ENCODE measurements around the gene CEP112.

The CEP112 gene

GRCh38 chr17:66006654-66007053 is 185.3 kb downstream of the CEP112 start:
- no peak for DNase-seq
- H3K27me3 ChIP-seq (ENCODE audit: insufficient read depth, low read depth, severe bottlenecking), result no peaks in the 10 kb centered on the region
- no peak overlapping the region for H3K27ac ChIP-seq
- no peak overlapping the region for H3K4me3 ChIP-seq (ENCODE audit: low read depth, low read length)
- no peaks in the 10 kb centered on the region for H3K9me3 ChIP-seq (ENCODE audit: severe bottlenecking)
- TF ChIP-seq, protein P1, sequence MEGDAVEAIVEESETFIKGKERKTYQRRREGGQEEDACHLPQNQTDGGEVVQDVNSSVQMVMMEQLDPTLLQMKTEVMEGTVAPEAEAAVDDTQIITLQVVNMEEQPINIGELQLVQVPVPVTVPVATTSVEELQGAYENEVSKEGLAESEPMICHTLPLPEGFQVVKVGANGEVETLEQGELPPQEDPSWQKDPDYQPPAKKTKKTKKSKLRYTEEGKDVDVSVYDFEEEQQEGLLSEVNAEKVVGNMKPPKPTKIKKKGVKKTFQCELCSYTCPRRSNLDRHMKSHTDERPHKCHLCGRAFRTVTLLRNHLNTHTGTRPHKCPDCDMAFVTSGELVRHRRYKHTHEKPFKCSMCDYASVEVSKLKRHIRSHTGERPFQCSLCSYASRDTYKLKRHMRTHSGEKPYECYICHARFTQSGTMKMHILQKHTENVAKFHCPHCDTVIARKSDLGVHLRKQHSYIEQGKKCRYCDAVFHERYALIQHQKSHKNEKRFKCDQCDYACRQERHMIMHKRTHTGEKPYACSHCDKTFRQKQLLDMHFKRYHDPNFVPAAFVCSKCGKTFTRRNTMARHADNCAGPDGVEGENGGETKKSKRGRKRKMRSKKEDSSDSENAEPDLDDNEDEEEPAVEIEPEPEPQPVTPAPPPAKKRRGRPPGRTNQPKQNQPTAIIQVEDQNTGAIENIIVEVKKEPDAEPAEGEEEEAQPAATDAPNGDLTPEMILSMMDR (IDR thresholded peaks at IDR 0.05; ENCODE audit: low read depth, low read length), result no peak
- H3K36me3 ChIP-seq, result no peaks in the 10 kb centered on the region

DNA sequence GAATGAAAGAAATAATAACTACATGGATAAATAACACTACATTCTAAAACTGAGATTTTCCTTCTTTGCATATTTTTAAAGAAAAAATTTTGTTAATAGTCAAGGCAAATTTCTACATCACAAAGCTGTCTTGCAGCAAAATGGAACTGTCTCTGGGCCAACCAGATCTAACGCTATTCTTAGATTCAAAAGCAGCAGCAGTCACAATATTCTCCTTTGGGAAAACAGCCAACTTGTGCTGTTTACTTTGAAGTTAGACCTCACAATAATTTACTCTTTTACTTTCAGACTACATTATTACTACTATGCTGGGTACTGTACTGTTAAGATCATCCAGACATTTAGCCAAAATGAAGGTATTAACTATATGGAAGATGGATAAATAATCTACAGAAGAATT is 189.1 kb downstream of the CEP112 start:
- no peak overlapping the region for H3K27ac ChIP-seq
- H3K36me3 ChIP-seq, result no peaks in the 10 kb centered on the region
- no peaks in the 10 kb centered on the region for H3K9me3 ChIP-seq (ENCODE audit: severe bottlenecking)
- no peak overlapping the region for H3K4me3 ChIP-seq (ENCODE audit: low read depth, low read length)
- H3K27me3 ChIP-seq (ENCODE audit: insufficient read depth, low read depth, severe bottlenecking), result no peaks in the 10 kb centered on the region
- TF ChIP-seq, protein P1 (IDR thresholded peaks at IDR 0.05; ENCODE audit: low read depth, low read length), result no peak
- DNase-seq, result no peak

DNA sequence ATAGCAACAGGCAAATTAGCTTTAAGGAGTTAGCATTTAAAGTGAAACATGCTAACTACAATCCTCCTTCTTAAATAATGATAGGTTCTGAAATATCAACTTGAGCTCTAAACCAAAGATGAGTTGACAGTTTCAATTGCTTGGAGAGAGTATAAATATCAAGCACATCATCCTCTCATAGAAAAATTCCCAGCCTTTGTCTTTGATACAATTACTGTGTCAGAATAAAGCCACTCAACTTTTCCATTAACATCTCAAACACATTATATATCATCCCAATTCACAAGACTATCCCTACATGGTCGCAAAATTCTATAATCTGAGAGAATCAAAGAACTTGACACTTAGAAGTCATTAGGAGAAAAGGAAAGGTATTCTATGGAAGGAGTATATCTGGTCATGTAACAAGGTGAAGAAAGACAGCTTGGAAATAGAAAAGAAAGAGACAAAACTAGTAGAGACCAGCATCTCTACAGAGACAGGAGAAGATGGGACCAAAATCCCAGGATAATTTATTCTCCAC is 189.8 kb downstream of the CEP112 start:
- TF ChIP-seq, protein P1 (IDR thresholded peaks at IDR 0.05; ENCODE audit: low read depth, low read length), result no peak
- DNase-seq, result no peak
- no peaks in the 10 kb centered on the region for H3K27me3 ChIP-seq (ENCODE audit: insufficient read depth, low read depth, severe bottlenecking)
- H3K27ac ChIP-seq, result no peak overlapping the region
- H3K9me3 ChIP-seq (ENCODE audit: severe bottlenecking), result no peaks in the 10 kb centered on the region
- H3K36me3 ChIP-seq, result no peaks in the 10 kb centered on the region
- no peak overlapping the region for H3K4me3 ChIP-seq (ENCODE audit: low read depth, low read length)

- TF ChIP-seq, protein P1 (IDR thresholded peaks at IDR 0.05; ENCODE audit: low read depth, low read length), result no peak
- no peak overlapping the region for H3K4me3 ChIP-seq (ENCODE audit: low read depth, low read length)
- no peaks in the 10 kb centered on the region for H3K27me3 ChIP-seq (ENCODE audit: insufficient read depth, low read depth, severe bottlenecking)
Observed at GRCh38 chr17:66000216-66000615, 191.7 kb downstream of the CEP112 start.

DNA sequence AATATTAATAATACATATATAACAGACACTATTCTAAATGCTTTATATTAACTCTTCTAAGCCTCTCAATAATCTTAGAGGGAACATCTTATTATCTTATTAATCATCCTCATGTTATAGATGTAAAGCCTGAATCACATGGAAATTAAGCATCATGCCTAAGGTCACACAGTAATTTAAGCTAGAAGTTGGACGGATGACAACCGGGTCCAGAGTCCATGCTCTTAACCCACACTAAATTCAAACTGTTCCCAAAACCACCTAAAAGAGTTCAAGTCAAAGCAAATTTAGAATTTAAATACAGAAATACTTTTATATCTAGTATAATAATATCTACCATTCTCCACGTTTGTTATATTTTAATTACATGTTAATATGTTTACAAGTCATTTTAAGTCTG is 193.3 kb downstream of the CEP112 start:
- H3K9me3 ChIP-seq (ENCODE audit: severe bottlenecking), result no peaks in the 10 kb centered on the region
- no peaks in the 10 kb centered on the region for H3K27me3 ChIP-seq (ENCODE audit: insufficient read depth, low read depth, severe bottlenecking)
- TF ChIP-seq, protein P1 (IDR thresholded peaks at IDR 0.05; ENCODE audit: low read depth, low read length), result no peak
- no peak for DNase-seq
- H3K36me3 ChIP-seq, result no peaks in the 10 kb centered on the region
- no peak overlapping the region for H3K27ac ChIP-seq
- H3K4me3 ChIP-seq (ENCODE audit: low read depth, low read length), result no peak overlapping the region

More at GRCh38 chr17:66000216-66000615, 191.7 kb downstream of the CEP112 start:
- H3K9me3 ChIP-seq (ENCODE audit: severe bottlenecking), result no peaks in the 10 kb centered on the region
- no peaks in the 10 kb centered on the region for H3K36me3 ChIP-seq
- no peak overlapping the region for H3K27ac ChIP-seq
- DNase-seq, result no peak

DNA sequence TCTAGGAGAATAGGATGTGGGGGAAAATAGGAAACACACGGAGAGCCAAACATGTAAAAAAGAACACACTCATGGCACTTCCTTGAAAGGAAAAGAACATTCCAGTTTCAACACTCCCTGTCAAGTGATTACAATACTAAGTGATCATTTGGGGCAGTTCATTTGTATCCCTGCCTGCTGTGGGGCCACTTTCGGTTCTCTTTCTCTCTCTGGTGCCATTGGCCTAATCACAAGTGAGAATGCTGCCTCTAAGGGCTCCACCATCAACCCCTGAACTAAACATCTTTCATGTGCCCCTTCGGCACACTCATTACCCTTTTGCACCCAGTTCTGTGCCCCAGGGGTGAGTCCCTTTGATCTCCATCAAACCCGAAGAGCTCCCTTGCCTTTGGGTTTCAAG is 197.3 kb downstream of the CEP112 start:
- H3K27ac ChIP-seq, result no peak overlapping the region
- TF ChIP-seq, protein P1 (IDR thresholded peaks at IDR 0.05; ENCODE audit: low read depth, low read length), result no peak
- H3K9me3 ChIP-seq (ENCODE audit: severe bottlenecking), result no peaks in the 10 kb centered on the region
- H3K4me3 ChIP-seq (ENCODE audit: low read depth, low read length), result no peak overlapping the region
- no peaks in the 10 kb centered on the region for H3K36me3 ChIP-seq
- H3K27me3 ChIP-seq (ENCODE audit: insufficient read depth, low read depth, severe bottlenecking), result no peaks in the 10 kb centered on the region
- DNase-seq, result no peak
